Measurements from ENCODE around the gene FANCC. TPM values are rescaled to one million over a fixed set of nuclear protein-coding genes. Genes with fewer than 3 reads are reported as not detected.

The FANCC gene
- polyA plus RNA-seq, 1 of the 3 experiments (the other 2 are of a cell fraction) = 3.5 TPM

- Histone ChIP-seq H3K79me2 (ENCODE audit: insufficient read depth) (no peaks in the 10 kb centered on the region), H3K9me2 (no peaks in the 10 kb centered on the region), H3K36me3 (replicated peaks in 1 of 2; ENCODE audit: control insufficient read depth in 1 of 2, insufficient read depth in 2 of 2, low read length in 1 of 2) (no peaks in the 10 kb centered on the region), H3K27ac (ENCODE audit: low read depth in 2 of 2, low read length in 1 of 2) (no peak overlapping the region), H2AFZ (ENCODE audit: low read depth) (no peak overlapping the region), H3K4me2 (no peak overlapping the region), H3K27me3 (ENCODE audit: insufficient read depth) (no peaks in the 10 kb centered on the region), H3K4me3 (ENCODE audit: low read depth in 2 of 2, low read length in 1 of 2) (no peak overlapping the region), H3F3A (replicated peaks; ENCODE audit: insufficient read depth) (peaks cover 5% of the 10 kb centered on the region), H4K20me1 (ENCODE audit: insufficient read depth) (no peaks in the 10 kb centered on the region), H3K9me3 (no peaks in the 10 kb centered on the region), H3K9ac (no peak overlapping the region), H3K4me1 (ENCODE audit: control insufficient read depth in 1 of 2, insufficient read depth in 2 of 2, low read depth in 1 of 2, low read length in 1 of 2) (peaks cover 34 to 37% of the 10 kb centered on the region in 2 experiments)
- CTCF ChIA-PET = interaction anchor here (2.0 kb wide), 1 partner anchor 63 kb away, joined by 4 read pairs; no protein-coding TSS in a partner anchor
- whole genome bisulfite sequencing (ENCODE audit: low lambda C conversion rate) = 94% methylated on average over 5 of the region's 5 CpGs
- TF ChIP-seq RCOR1 (IDR thresholded peaks at IDR 0.05; ENCODE audit: low read length) (no peak), RXRA (IDR thresholded peaks at IDR 0.05; ENCODE audit: borderline replicate concordance, low read depth) (no peak), MEF2A (IDR thresholded peaks at IDR 0.05; ENCODE audit: borderline replicate concordance, low read depth) (no peak), SIN3A (IDR thresholded peaks at IDR 0.05; ENCODE audit: borderline replicate concordance, low read depth, low read length) (no peak), EZH2phosphoT487 (IDR thresholded peaks at IDR 0.05; ENCODE audit: borderline replicate concordance, low read depth) (no peak)
- DNase-seq = no peak
- POLR2A ChIA-PET = no interaction called here
Observed at GRCh38 chr9:95193480-95193879, 124.0 kb downstream of the FANCC start.

- no peak overlapping the region for H3K4me2 ChIP-seq
- ChIA-PET POLR2A (no interaction called here), CTCF (interaction anchor here (1.3 to 2.0 kb wide), 2 partner anchors 10 to 62 kb away, joined by 4 read pairs; no protein-coding TSS in a partner anchor)
- H3K4me3 ChIP-seq (ENCODE audit: low read depth in 2 of 2, low read length in 1 of 2) = no peak overlapping the region
- no peak for DNase-seq
- H3K27me3 ChIP-seq (ENCODE audit: insufficient read depth) = no peaks in the 10 kb centered on the region
- no peaks in the 10 kb centered on the region for H3K9me3 ChIP-seq
- H4K20me1 ChIP-seq (ENCODE audit: insufficient read depth) = no peaks in the 10 kb centered on the region
- H3K4me1 ChIP-seq (ENCODE audit: control insufficient read depth in 1 of 2, insufficient read depth in 2 of 2, low read depth in 1 of 2, low read length in 1 of 2) = peaks cover 30 to 38% of the 10 kb centered on the region in 2 experiments
- 94% methylated on average over 8 of the region's 8 CpGs for WGBS (ENCODE audit: low lambda C conversion rate)
- H3F3A ChIP-seq (replicated peaks; ENCODE audit: insufficient read depth) = peaks cover 5% of the 10 kb centered on the region
- no peaks in the 10 kb centered on the region for H3K9me2 ChIP-seq
- TF ChIP-seq NFIC (IDR thresholded peaks at IDR 0.05; ENCODE audit: borderline replicate concordance) (no peak), RCOR1 (IDR thresholded peaks at IDR 0.05; ENCODE audit: low read length) (no peak), IRF3 (IDR thresholded peaks at IDR 0.05; ENCODE audit: low read depth, low read length) (no peak), ELF1 (IDR thresholded peaks at IDR 0.05) (no peak), GABPA (IDR thresholded peaks at IDR 0.05; ENCODE audit: low read depth) (no peak)
- H3K36me3 ChIP-seq (replicated peaks in 1 of 2; ENCODE audit: control insufficient read depth in 1 of 2, insufficient read depth in 2 of 2, low read length in 1 of 2) = no peaks in the 10 kb centered on the region
- no peak overlapping the region for H3K9ac ChIP-seq
- H3K27ac ChIP-seq (ENCODE audit: low read depth in 2 of 2, low read length in 1 of 2) = no peak overlapping the region
- H2AFZ ChIP-seq (ENCODE audit: low read depth) = no peak overlapping the region
- no peaks in the 10 kb centered on the region for H3K79me2 ChIP-seq (ENCODE audit: insufficient read depth)
Observed at GRCh38 chr9:95193067-95193466, 124.4 kb downstream of the FANCC start.

- Histone ChIP-seq H3K79me2 (ENCODE audit: insufficient read depth) (no peaks in the 10 kb centered on the region), H3K9me2 (no peaks in the 10 kb centered on the region), H3K27ac (ENCODE audit: low read depth in 2 of 2, low read length in 1 of 2) (no peak overlapping the region), H3F3A (replicated peaks; ENCODE audit: insufficient read depth) (peaks cover 5% of the 10 kb centered on the region), H3K9ac (no peak overlapping the region), H3K4me2 (no peak overlapping the region), H3K27me3 (ENCODE audit: insufficient read depth) (no peaks in the 10 kb centered on the region), H3K36me3 (replicated peaks in 1 of 2; ENCODE audit: control insufficient read depth in 1 of 2, insufficient read depth in 2 of 2, low read length in 1 of 2) (no peaks in the 10 kb centered on the region), H4K20me1 (ENCODE audit: insufficient read depth) (no peaks in the 10 kb centered on the region), H3K4me3 (ENCODE audit: low read depth in 2 of 2, low read length in 1 of 2) (no peak overlapping the region), H3K4me1 (ENCODE audit: control insufficient read depth in 1 of 2, insufficient read depth in 2 of 2, low read depth in 1 of 2, low read length in 1 of 2) (peaks cover 26 to 35% of the 10 kb centered on the region in 2 experiments), H3K9me3 (no peaks in the 10 kb centered on the region), H2AFZ (ENCODE audit: low read depth) (no peak overlapping the region)
- DNase-seq = no peak
- TF ChIP-seq RXRA (IDR thresholded peaks at IDR 0.05; ENCODE audit: borderline replicate concordance, low read depth) (no peak), NRF1 (IDR thresholded peaks at IDR 0.05; ENCODE audit: low read depth, low read length) (no peak), TAF1 (IDR thresholded peaks at IDR 0.05; ENCODE audit: borderline replicate concordance, low read depth, low read length) (no peak)
- ChIA-PET CTCF (interaction anchor here (0.7 to 2.0 kb wide), 5 partner anchors 9 to 62 kb away, joined by 3 to 4 read pairs (median 3); no protein-coding TSS in a partner anchor), POLR2A (no interaction called here)
- WGBS (ENCODE audit: low lambda C conversion rate) = 89% methylated on average over 1 of the region's 1 CpG
Observed at GRCh38 chr9:95192631-95193030, 124.9 kb downstream of the FANCC start.
